HCT116 (cell line): ENCODE data around the gene VEZF1. TPM values are rescaled to one million over a fixed set of nuclear protein-coding genes. Genes with fewer than 3 reads are reported as not detected.

Experiments used
- ATAC-seq: fragments of 200-7000 bp; cut with Tn5 transposase; 2 replicates; pipeline ENCODE4 v1.9.1; 2020; ENCODE audit warnings: mild to moderate bottlenecking, moderate library complexity
- BruUV-seq: library from RNA; stranded (reverse); fragments of 400-500 nt; replicated peaks from 2 replicates; lab custom pipeline; 2021; lab: Mats Ljungman, UMichigan
- CTCF ChIA-PET: fragments of 300-600 bp; sonication (Branson Sonifier 250); formaldehyde crosslinking; loops from one replicate; lab custom pipeline; 2021; ENCODE audit warnings: antibody characterized with exemption; lab: Charles Lee
- POLR2A ChIA-PET: fragments of 300-600, 350-600 bp; sonication (Branson Sonifier 250); formaldehyde crosslinking; loops from one replicate; lab custom pipeline; 2021; ENCODE audit warnings: antibody characterized with exemption; lab: Charles Lee
- RAD21 ChIA-PET, 2 experiments: fragments of 300-600 bp; sonication (Branson Sonifier 250); formaldehyde crosslinking; loops; one replicate each; lab custom pipeline; 2023; ENCODE audit warnings: low total read pairs in 2 of 2; ENCODE audit not compliant: uncharacterized antibody in 2 of 2, unreplicated experiment in 2 of 2, low non-redundant PET in 1 of 2; lab: Charles Lee
- DNase-seq: peaks from one replicate; pipeline ENCODE4 v3.0.0-alpha.2; 2010; ENCODE audit warnings: low read depth, low spot score
- H2AFZ ChIP-seq: fragments of 200-600 bp; shearing (Covaris generic), sonication (generic); 2 replicates; pipeline ENCODE4 v1.6.1; 2017; ENCODE audit warnings: low read depth, mixed run types, mixed read lengths, antibody characterized with exemption, low read length; ENCODE audit not compliant: poor library complexity, severe bottlenecking
- H3K27ac ChIP-seq: 2 replicates; pipeline ENCODE4 v1.5.1; 2012; ENCODE audit warnings: low read depth, low read length
- H3K27me3 ChIP-seq: fragments of 200-600 bp; sonication (generic); 2 replicates; pipeline ENCODE4 v1.6.1; 2016; ENCODE audit warnings: mixed run types, low read length, mixed read lengths; ENCODE audit not compliant: insufficient read depth
- H3K36me3 ChIP-seq, 2 experiments: fragments of 200-500 bp in 1 of 2; fragments of 200-600 bp in 1 of 2; sonication (Bioruptor generic) in 1 of 2; sonication (generic) in 1 of 2; 2 replicates each; pipeline versions ENCODE4 v1.5.1 to v1.6.1; 2014 to 2016; ENCODE audit warnings: low read length in 2 of 2, inconsistent platforms in 1 of 2, mixed read lengths in 1 of 2, mixed run types in 1 of 2; ENCODE audit not compliant: insufficient read depth in 2 of 2, control insufficient read depth in 1 of 2
- H3K4me1 ChIP-seq, 2 experiments: fragments of 200-600 bp in 1 of 2; sonication (generic) in 1 of 2; 2 replicates each; pipeline versions ENCODE4 v1.5.1 to v1.6.1; 2012 to 2017; ENCODE audit warnings: low read length in 2 of 2, inconsistent platforms in 1 of 2, mild to moderate bottlenecking in 1 of 2, mixed read lengths in 1 of 2, mixed run types in 1 of 2, moderate library complexity in 1 of 2; ENCODE audit not compliant: insufficient read depth in 2 of 2, control insufficient read depth in 1 of 2
- H3K4me2 ChIP-seq: fragments of 200-600 bp; sonication (generic); 2 replicates; pipeline ENCODE4 v1.6.1; 2017; ENCODE audit warnings: mixed run types, low read length, mixed read lengths
- H3K4me3 ChIP-seq, 2 experiments: fragments of 200-600 bp in 1 of 2; sonication (generic) in 1 of 2; replicated peaks in 1 of 2; 2 replicates each; pipeline ENCODE4 v1.5.1; 2011 to 2016; ENCODE audit warnings: low read length in 2 of 2, control low read depth in 1 of 2, low read depth in 1 of 2, mild to moderate bottlenecking in 1 of 2, mixed read lengths in 1 of 2, mixed run types in 1 of 2
- H3K79me2 ChIP-seq: fragments of 200-600 bp; sonication (generic); 2 replicates; pipeline ENCODE4 v1.6.1; 2017; ENCODE audit warnings: mild to moderate bottlenecking, mixed run types, low read length, moderate library complexity, mixed read lengths; ENCODE audit not compliant: insufficient read depth
- H3K9ac ChIP-seq: fragments of 200-600 bp; sonication (generic); 2 replicates; pipeline ENCODE4 v1.6.1; 2016; ENCODE audit warnings: low read length, mixed read lengths
- H3K9me2 ChIP-seq: fragments of 200-600 bp; sonication (generic), shearing (Covaris generic); 2 replicates; pipeline ENCODE4 v1.6.1; 2017; ENCODE audit warnings: mixed run types, mild to moderate bottlenecking, moderate library complexity; ENCODE audit not compliant: insufficient read depth
- H3K9me3 ChIP-seq, 2 experiments: fragments of 200-500 bp in 1 of 2; fragments of 200-600 bp in 1 of 2; sonication (Bioruptor generic) in 1 of 2; sonication (generic) in 1 of 2; 2 replicates each; pipeline ENCODE4 v1.6.1; 2014 to 2017; ENCODE audit warnings: low read length in 2 of 2, mixed read lengths in 2 of 2, inconsistent platforms in 1 of 2, low read depth in 1 of 2, mild to moderate bottlenecking in 1 of 2, mixed run types in 1 of 2, moderate library complexity in 1 of 2; ENCODE audit not compliant: control insufficient read depth in 1 of 2, insufficient read depth in 1 of 2
- H4K20me1 ChIP-seq: fragments of 200-600 bp; sonication (generic), shearing (Covaris generic); 2 replicates; pipeline ENCODE4 v1.6.1; 2017; ENCODE audit warnings: mixed run types, mild to moderate bottlenecking, moderate library complexity; ENCODE audit not compliant: insufficient read depth
- CBX3 ChIP-seq: IDR thresholded peaks from 2 replicates; pipeline ENCODE4 v1.6.1; 2012; ENCODE audit warnings: low read depth
- CEBPB ChIP-seq: IDR thresholded peaks from 2 replicates; pipeline ENCODE4 v1.6.1; 2012; ENCODE audit warnings: low read depth
- ELF1 ChIP-seq: IDR thresholded peaks from 2 replicates; pipeline ENCODE4 v1.6.1; 2012; ENCODE audit warnings: low read depth, borderline replicate concordance
- EZH2 ChIP-seq: fragments of 200-600 bp; sonication (generic); IDR thresholded peaks from 2 replicates; pipeline ENCODE4 v1.6.1; 2017; ENCODE audit warnings: antibody characterized with exemption, mixed run types
- POLR2AphosphoS5 ChIP-seq: IDR thresholded peaks from 2 replicates; pipeline ENCODE4 v1.6.1; 2011; ENCODE audit warnings: mild to moderate bottlenecking, low read depth, low read length, moderate library complexity
- RAD21 ChIP-seq: IDR thresholded peaks from 2 replicates; pipeline ENCODE4 v1.6.1; 2012; ENCODE audit warnings: low read depth, mild to moderate bottlenecking
- SIN3A ChIP-seq: IDR thresholded peaks from 2 replicates; pipeline ENCODE4 v1.6.1; 2012; ENCODE audit warnings: low read depth
- SRF ChIP-seq: IDR thresholded peaks from 2 replicates; pipeline ENCODE4 v1.6.1; 2012; ENCODE audit warnings: low read depth
- ZFX ChIP-seq: fragments of 450-650 bp; IDR thresholded peaks from 2 replicates; pipeline ENCODE4 v1.6.1; 2017
- ZNF274 ChIP-seq: fragments of 200-500 bp; sonication (Bioruptor generic); IDR thresholded peaks from 2 replicates; pipeline ENCODE4 v1.6.1; 2014; ENCODE audit warnings: mild to moderate bottlenecking, low read depth, low read length, inconsistent platforms
- intact Hi-C: fragments of 100-400 bp; cut with micrococcal nuclease; formaldehyde crosslinking; loops from 2 replicates; pipeline ENCODE4 v1.10.0; 2022
- total RNA-seq: library from RNA; stranded (reverse); gene quantifications from one replicate; pipeline ENCODE4 v1.2.1, GENCODE V29; 2021; ENCODE audit not compliant: unreplicated experiment
- TF ChIP-seq, protein P1 (sequence below), 3 experiments: fragments of 200-600 bp in 1 of 3; sonication (generic) in 1 of 3; IDR thresholded peaks in 2 of 3; conservative IDR thresholded peaks in 1 of 3; 2 replicates each; pipeline ENCODE4 v1.5.1; 2012 to 2017; ENCODE audit warnings: low read depth in 2 of 3, low read length in 2 of 3, antibody characterized with exemption in 1 of 3, borderline replicate concordance in 1 of 3, control low read depth in 1 of 3, mild to moderate bottlenecking in 1 of 3, mixed read lengths in 1 of 3, mixed run types in 1 of 3, moderate library complexity in 1 of 3; ENCODE audit not compliant: insufficient read depth in 1 of 3
- TF ChIP-seq, protein P2 (sequence below): IDR thresholded peaks from 2 replicates; pipeline ENCODE4 v1.6.1; 2011; ENCODE audit warnings: mild to moderate bottlenecking, low read length, moderate library complexity; ENCODE audit not compliant: insufficient replicate concordance; ENCODE audit errors: extremely low read depth
- TF ChIP-seq, protein P3 (sequence below): IDR thresholded peaks from 2 replicates; pipeline ENCODE4 v1.6.1; 2012; ENCODE audit warnings: low read depth

Gene VEZF1
- total RNA-seq, 1 experiment from 2014 or later: 70.2 TPM

DNA sequence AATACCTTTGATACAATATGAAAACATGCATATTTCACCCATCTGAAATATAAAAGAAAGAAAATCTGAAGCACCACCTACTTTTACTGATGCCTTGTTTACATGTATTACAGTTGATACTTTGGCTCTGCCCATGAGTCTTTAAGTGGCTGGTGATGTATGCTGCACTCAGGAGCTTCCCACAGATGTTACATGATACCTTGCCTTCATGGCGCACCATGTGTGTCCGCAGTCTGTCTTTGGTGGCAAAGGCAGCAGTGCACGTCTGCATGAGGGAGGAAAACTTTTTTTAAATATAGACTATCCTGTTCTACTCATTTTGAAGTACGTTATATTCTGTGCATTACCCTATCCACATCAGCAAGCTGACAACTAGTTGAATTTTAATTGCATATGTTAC is 7.5 kb downstream of the VEZF1 start:
- ChIA-PET RAD21 (no interaction called here), POLR2A (no interaction called here), CTCF (no interaction called here)
- no peaks in the 10 kb centered on the region for H3K9me3 ChIP-seq
- no peak overlapping the region for H3K9ac ChIP-seq
- DNase-seq (no peak), ATAC-seq (no peak)
- H3K36me3 ChIP-seq: peaks cover 42 to 79% of the 10 kb centered on the region in 2 experiments
- H4K20me1 ChIP-seq: no peaks in the 10 kb centered on the region
- H3K27ac ChIP-seq: no peak overlapping the region
- BruUV-seq: no TSS peak
- no peaks in the 10 kb centered on the region for H3K27me3 ChIP-seq
- H2AFZ ChIP-seq: no peak overlapping the region
- H3K9me2 ChIP-seq: no peaks in the 10 kb centered on the region
- no peak overlapping the region for H3K4me3 ChIP-seq
- peaks cover 12% of the 10 kb centered on the region in 2 experiments for H3K4me1 ChIP-seq
- intact Hi-C loops: no loop called here
- peaks cover 64% of the 10 kb centered on the region for H3K79me2 ChIP-seq
- no peak overlapping the region for H3K4me2 ChIP-seq
- no peak for TF ChIP-seq ELF1

DNA sequence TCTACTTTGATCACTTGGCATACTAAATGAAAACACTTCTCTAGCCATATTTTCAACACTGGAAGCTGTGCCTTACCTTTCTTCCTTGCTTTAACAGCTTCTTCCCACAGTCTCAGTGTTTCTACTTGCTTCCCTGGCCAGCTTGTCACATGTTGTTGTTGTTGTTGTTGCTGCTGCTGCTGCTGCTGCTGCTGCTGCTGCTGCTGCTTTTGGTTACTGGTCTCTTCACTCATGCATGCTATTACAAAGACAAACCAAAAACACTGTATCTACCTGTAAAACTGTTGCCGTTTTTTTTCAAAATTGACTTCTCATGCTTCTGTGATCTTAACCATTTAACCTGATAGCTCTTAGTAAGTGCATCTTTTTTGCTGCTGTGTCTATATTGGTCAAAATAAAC is 9.0 kb downstream of the VEZF1 start:
- CTCF ChIA-PET: no interaction called here
- RAD21 ChIA-PET: no interaction called here
- peaks cover 49% of the 10 kb centered on the region for H3K79me2 ChIP-seq
- no peak overlapping the region for H2AFZ ChIP-seq
- H4K20me1 ChIP-seq: no peaks in the 10 kb centered on the region
- no TSS peak for BruUV-seq
- H3K9me3 ChIP-seq: no peaks in the 10 kb centered on the region
- POLR2A ChIA-PET: no interaction called here
- ATAC-seq (no peak), DNase-seq (no peak)
- no peak overlapping the region for H3K9ac ChIP-seq
- H3K4me3 ChIP-seq: no peak overlapping the region
- no peaks in the 10 kb centered on the region for H3K9me2 ChIP-seq
- intact Hi-C loops: no loop called here
- H3K4me2 ChIP-seq: no peak overlapping the region
- H3K4me1 ChIP-seq: no peaks in the 10 kb centered on the region
- H3K27me3 ChIP-seq: no peaks in the 10 kb centered on the region
- H3K36me3 ChIP-seq: peaks cover 53 to 86% of the 10 kb centered on the region in 2 experiments
- no peak overlapping the region for H3K27ac ChIP-seq
- no peak for TF ChIP-seq ELF1
- no peak for TF ChIP-seq SRF
- TF ChIP-seq ZNF274: no peak
- TF ChIP-seq CEBPB: no peak
- TF ChIP-seq, protein P1, sequence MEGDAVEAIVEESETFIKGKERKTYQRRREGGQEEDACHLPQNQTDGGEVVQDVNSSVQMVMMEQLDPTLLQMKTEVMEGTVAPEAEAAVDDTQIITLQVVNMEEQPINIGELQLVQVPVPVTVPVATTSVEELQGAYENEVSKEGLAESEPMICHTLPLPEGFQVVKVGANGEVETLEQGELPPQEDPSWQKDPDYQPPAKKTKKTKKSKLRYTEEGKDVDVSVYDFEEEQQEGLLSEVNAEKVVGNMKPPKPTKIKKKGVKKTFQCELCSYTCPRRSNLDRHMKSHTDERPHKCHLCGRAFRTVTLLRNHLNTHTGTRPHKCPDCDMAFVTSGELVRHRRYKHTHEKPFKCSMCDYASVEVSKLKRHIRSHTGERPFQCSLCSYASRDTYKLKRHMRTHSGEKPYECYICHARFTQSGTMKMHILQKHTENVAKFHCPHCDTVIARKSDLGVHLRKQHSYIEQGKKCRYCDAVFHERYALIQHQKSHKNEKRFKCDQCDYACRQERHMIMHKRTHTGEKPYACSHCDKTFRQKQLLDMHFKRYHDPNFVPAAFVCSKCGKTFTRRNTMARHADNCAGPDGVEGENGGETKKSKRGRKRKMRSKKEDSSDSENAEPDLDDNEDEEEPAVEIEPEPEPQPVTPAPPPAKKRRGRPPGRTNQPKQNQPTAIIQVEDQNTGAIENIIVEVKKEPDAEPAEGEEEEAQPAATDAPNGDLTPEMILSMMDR (IDR thresholded peaks at IDR 0.05 in 2 of 3, conservative IDR thresholded peaks at IDR 0.05 in 1 of 3; ENCODE audit: borderline replicate concordance in 1 of 3, insufficient read depth in 1 of 3, low read depth in 2 of 3, low read length in 2 of 3): no peak
- TF ChIP-seq, protein P2, sequence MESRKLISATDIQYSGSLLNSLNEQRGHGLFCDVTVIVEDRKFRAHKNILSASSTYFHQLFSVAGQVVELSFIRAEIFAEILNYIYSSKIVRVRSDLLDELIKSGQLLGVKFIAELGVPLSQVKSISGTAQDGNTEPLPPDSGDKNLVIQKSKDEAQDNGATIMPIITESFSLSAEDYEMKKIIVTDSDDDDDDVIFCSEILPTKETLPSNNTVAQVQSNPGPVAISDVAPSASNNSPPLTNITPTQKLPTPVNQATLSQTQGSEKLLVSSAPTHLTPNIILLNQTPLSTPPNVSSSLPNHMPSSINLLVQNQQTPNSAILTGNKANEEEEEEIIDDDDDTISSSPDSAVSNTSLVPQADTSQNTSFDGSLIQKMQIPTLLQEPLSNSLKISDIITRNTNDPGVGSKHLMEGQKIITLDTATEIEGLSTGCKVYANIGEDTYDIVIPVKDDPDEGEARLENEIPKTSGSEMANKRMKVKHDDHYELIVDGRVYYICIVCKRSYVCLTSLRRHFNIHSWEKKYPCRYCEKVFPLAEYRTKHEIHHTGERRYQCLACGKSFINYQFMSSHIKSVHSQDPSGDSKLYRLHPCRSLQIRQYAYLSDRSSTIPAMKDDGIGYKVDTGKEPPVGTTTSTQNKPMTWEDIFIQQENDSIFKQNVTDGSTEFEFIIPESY: no peak
- no peak for TF ChIP-seq EZH2
- TF ChIP-seq RAD21: no peak
- TF ChIP-seq CBX3: no peak
- TF ChIP-seq, protein P3, sequence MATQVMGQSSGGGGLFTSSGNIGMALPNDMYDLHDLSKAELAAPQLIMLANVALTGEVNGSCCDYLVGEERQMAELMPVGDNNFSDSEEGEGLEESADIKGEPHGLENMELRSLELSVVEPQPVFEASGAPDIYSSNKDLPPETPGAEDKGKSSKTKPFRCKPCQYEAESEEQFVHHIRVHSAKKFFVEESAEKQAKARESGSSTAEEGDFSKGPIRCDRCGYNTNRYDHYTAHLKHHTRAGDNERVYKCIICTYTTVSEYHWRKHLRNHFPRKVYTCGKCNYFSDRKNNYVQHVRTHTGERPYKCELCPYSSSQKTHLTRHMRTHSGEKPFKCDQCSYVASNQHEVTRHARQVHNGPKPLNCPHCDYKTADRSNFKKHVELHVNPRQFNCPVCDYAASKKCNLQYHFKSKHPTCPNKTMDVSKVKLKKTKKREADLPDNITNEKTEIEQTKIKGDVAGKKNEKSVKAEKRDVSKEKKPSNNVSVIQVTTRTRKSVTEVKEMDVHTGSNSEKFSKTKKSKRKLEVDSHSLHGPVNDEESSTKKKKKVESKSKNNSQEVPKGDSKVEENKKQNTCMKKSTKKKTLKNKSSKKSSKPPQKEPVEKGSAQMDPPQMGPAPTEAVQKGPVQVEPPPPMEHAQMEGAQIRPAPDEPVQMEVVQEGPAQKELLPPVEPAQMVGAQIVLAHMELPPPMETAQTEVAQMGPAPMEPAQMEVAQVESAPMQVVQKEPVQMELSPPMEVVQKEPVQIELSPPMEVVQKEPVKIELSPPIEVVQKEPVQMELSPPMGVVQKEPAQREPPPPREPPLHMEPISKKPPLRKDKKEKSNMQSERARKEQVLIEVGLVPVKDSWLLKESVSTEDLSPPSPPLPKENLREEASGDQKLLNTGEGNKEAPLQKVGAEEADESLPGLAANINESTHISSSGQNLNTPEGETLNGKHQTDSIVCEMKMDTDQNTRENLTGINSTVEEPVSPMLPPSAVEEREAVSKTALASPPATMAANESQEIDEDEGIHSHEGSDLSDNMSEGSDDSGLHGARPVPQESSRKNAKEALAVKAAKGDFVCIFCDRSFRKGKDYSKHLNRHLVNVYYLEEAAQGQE: no peak
- TF ChIP-seq SIN3A: no peak
- TF ChIP-seq POLR2AphosphoS5: no peak
- TF ChIP-seq ZFX: no peak
